Peyer's patch (tissue), 4 donors: Measurements from ENCODE around the gene WDFY4.

Experiments
- CTCF ChIP-seq, 6 experiments: fragments of 450-650 bp in 4 of 6; fragments of 200-600 bp in 2 of 6; sonication (generic) in 1 of 6; IDR thresholded peaks; one replicate each; pipeline ENCODE4 v1.5.1; 2017 to 2019; ENCODE audit warnings: antibody characterized with exemption in 6 of 6, mild to moderate bottlenecking in 3 of 6, moderate library complexity in 1 of 6
- POLR2A ChIP-seq, 2 donors: fragments of 450-650 bp; IDR thresholded peaks; one replicate each; pipeline ENCODE4 v1.5.1; 2017; ENCODE audit warnings: antibody characterized with exemption in 2 of 2, mild to moderate bottlenecking in 2 of 2, moderate library complexity in 2 of 2

GRCh38 chr10:48946332-48946731 is 261.7 kb downstream of the WDFY4 start:
- no peak for TF ChIP-seq CTCF (IDR thresholded peaks at IDR 0.05)
- no peak for TF ChIP-seq POLR2A (IDR thresholded peaks at IDR 0.05)
